Neural progenitor cell (in vitro differentiated cells): Measurements from ENCODE around the gene TP53INP2.
A peak's percentile ranks its signal among the peaks of the same experiment; 100 is the strongest.

Source experiments
- CTCF ChIP-seq: fragments of 200-600 bp; sonication (generic); IDR thresholded peaks from 2 replicates; pipeline ENCODE4 v1.5.1; 2017; ENCODE audit warnings: antibody characterized with exemption, mild to moderate bottlenecking
- EZH2 ChIP-seq: fragments of 200-600 bp; sonication (generic); IDR thresholded peaks from 2 replicates; pipeline ENCODE4 v1.6.1; 2017; ENCODE audit warnings: antibody characterized with exemption, mild to moderate bottlenecking, moderate library complexity
- EZH2phosphoT487 ChIP-seq: fragments of 200-600 bp; sonication (generic); IDR thresholded peaks from 2 replicates; pipeline ENCODE4 v1.6.1; 2017; ENCODE audit warnings: antibody characterized with exemption

GRCh38 chr20:34709831-34710567, 5.9 kb downstream of the TP53INP2 start:
- TF ChIP-seq CTCF (peak; percentile 57), EZH2phosphoT487 (peak; percentile 54), EZH2 (peak; percentile 60)
